ENCODE results near the gene PC.

DNA sequence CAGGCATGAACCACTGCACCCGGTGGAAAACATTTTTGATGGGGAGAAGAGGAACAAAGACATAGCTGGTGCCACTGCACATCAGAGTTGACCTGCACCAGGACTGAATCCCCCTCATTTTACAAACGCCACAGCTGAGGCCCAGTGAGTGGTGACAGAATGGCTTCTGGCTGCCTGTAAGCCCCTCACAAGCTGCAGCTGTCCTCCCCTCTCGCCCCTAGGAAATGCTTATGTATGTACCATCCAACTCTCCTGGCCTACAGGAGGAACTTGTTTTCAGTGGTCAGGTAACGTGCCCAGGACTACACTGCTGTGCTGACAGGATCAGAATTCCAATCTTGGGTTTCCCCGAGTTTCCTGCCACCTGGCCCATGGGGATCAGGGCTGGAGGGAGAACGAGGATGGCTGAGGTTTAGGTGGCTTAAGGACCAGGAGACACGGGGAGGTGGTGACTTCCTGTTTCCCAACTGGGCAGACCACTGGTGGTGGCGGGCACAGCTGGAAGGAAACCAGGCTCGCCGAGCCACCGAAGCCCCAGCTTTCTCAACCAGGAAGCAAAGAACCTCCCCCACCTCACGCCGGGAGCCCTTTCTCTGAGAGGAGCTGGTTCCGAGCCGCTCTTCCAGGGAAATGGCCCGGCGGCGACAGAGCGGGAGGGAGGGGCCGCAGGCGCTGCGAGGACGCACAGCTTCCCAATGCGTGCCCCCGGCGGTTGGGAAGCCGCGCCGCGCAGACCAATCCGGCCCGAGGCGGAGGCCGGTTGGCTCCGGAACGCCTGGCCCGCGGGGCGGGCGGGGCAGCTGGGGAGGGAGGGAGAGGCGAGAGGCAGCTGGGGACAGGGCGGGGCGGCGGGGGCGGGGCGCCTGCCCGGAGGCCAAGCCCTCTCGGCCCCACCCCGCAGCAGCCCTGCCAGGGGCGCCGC lies 102.3 kb downstream of the PC start:
- TF ChIP-seq, protein P1, sequence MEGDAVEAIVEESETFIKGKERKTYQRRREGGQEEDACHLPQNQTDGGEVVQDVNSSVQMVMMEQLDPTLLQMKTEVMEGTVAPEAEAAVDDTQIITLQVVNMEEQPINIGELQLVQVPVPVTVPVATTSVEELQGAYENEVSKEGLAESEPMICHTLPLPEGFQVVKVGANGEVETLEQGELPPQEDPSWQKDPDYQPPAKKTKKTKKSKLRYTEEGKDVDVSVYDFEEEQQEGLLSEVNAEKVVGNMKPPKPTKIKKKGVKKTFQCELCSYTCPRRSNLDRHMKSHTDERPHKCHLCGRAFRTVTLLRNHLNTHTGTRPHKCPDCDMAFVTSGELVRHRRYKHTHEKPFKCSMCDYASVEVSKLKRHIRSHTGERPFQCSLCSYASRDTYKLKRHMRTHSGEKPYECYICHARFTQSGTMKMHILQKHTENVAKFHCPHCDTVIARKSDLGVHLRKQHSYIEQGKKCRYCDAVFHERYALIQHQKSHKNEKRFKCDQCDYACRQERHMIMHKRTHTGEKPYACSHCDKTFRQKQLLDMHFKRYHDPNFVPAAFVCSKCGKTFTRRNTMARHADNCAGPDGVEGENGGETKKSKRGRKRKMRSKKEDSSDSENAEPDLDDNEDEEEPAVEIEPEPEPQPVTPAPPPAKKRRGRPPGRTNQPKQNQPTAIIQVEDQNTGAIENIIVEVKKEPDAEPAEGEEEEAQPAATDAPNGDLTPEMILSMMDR (IDR thresholded peaks at IDR 0.05), result peak in 2 of 6 experiments; percentile 4 to 18
- TF ChIP-seq POLR2A (IDR thresholded peaks at IDR 0.05), result peak in 2 of 4 donors; percentile 64 to 68
